Left lobe of liver (tissue), 2 donors: ENCODE results near the gene ATP13A5. TPM values are rescaled to one million over a fixed set of nuclear protein-coding genes. Genes with fewer than 3 reads are reported as not detected.

Source experiments
- ATAC-seq: fragments of 200-7000 bp; cut with Tn5 transposase; one replicate; pipeline ENCODE4 v1.9.1; 2020; ENCODE audit warnings: mild to moderate bottlenecking, moderate library complexity
- DNase-seq: peaks from one replicate; pipeline ENCODE4 v3.0.0-alpha.2; 2020; ENCODE audit warnings: low spot score
- total RNA-seq: library from RNA; stranded (reverse); gene quantifications from one replicate; pipeline ENCODE4 v1.2.1, GENCODE V29; 2021
- donor health status: DM: no; HTN: no; CAD: no; lungs with moderate emphysema.
- donor health status: DM: no; HTN: yes; CAD: no.

ATP13A5 gene
- total RNA-seq, 1 donor from 2014 or later: not detected

- no peak for ATAC-seq
Observed at GRCh38 chr3:193269343-193270028, 109.1 kb downstream of the ATP13A5 start.

GRCh38 chr3:193262707-193263106, 115.8 kb downstream of the ATP13A5 start:
- ATAC-seq: no peak
- no peak for DNase-seq

More at GRCh38 chr3:193269343-193270028, 109.1 kb downstream of the ATP13A5 start:
- DNase-seq: no peak

- ATAC-seq: no peak
- DNase-seq: no peak
Observed at GRCh38 chr3:193261970-193262369, 116.6 kb downstream of the ATP13A5 start.

GRCh38 chr3:193253986-193254660, 124.4 kb downstream of the ATP13A5 start:
- ATAC-seq (no peak), DNase-seq (no peak)

- DNase-seq (no peak), ATAC-seq (no peak)
Observed at GRCh38 chr3:193250492-193250891, 128.1 kb downstream of the ATP13A5 start.

GRCh38 chr3:193248848-193249468, 129.6 kb downstream of the ATP13A5 start:
- DNase-seq: no peak
- ATAC-seq: no peak

- DNase-seq: no peak
- no peak for ATAC-seq
Observed at GRCh38 chr3:193243571-193243970, 135.0 kb downstream of the ATP13A5 start.

GRCh38 chr3:193241716-193242115, 136.8 kb downstream of the ATP13A5 start:
- DNase-seq (no peak), ATAC-seq (no peak)

GRCh38 chr3:193240850-193241706, 137.5 kb downstream of the ATP13A5 start, which contains the start of gene PLAAT1:
TSS of gene PLAAT1 (plus strand) at chr3:193241222. CDS start at chr3:193255651, 14,429 bp downstream.
- peak; percentile 82 for ATAC-seq

GRCh38 chr3:193240436-193240849, 138.1 kb downstream of the ATP13A5 start:
- no peak for ATAC-seq
- no peak for DNase-seq

More at GRCh38 chr3:193240850-193241706, 137.5 kb downstream of the ATP13A5 start, which contains the start of gene PLAAT1:
- peak; percentile 49 for DNase-seq

GRCh38 chr3:193237030-193237429, 141.5 kb downstream of the ATP13A5 start:
- no peak for DNase-seq

GRCh38 chr3:193236599-193236998, 142.0 kb downstream of the ATP13A5 start:
- ATAC-seq (no peak), DNase-seq (no peak)

More at GRCh38 chr3:193237030-193237429, 141.5 kb downstream of the ATP13A5 start:
- no peak for ATAC-seq

- ATAC-seq: no peak
Observed at GRCh38 chr3:193231201-193231600, 147.4 kb downstream of the ATP13A5 start.

GRCh38 chr3:193230610-193231009, 147.9 kb downstream of the ATP13A5 start:
- ATAC-seq (no peak), DNase-seq (no peak)

More at GRCh38 chr3:193231201-193231600, 147.4 kb downstream of the ATP13A5 start:
- DNase-seq: no peak

GRCh38 chr3:193229851-193230420, 148.6 kb downstream of the ATP13A5 start:
- ATAC-seq: no peak

GRCh38 chr3:193228206-193228605, 150.3 kb downstream of the ATP13A5 start:
- ATAC-seq (no peak), DNase-seq (no peak)

More at GRCh38 chr3:193229851-193230420, 148.6 kb downstream of the ATP13A5 start:
- no peak for DNase-seq

GRCh38 chr3:193225302-193226125, 153.0 kb downstream of the ATP13A5 start:
- ATAC-seq (no peak), DNase-seq (no peak)
